Ovary (tissue), 3 donors: ENCODE measurements around the gene UNC13B.
"Not testable (repeated sequence)": the region's sequence is repeated elsewhere in the genome, so short reads cannot be mapped to it uniquely, and the experiment has no call there.

Experiments
- CTCF ChIP-seq, 3 donors: fragments of 450-650 bp in 2 of 3; fragments of 200-600 bp in 1 of 3; IDR thresholded peaks; one replicate each; pipeline versions ENCODE4 v1.5.1 to v1.8.0; 2016 to 2022; ENCODE audit warnings: antibody characterized with exemption in 3 of 3, mild to moderate bottlenecking in 1 of 3
- EP300 ChIP-seq: sonication (generic); formaldehyde crosslinking; IDR thresholded peaks from one replicate; pipeline ENCODE4 v1.6.1; 2017; ENCODE audit warnings: antibody characterized with exemption
- POLR2A ChIP-seq: fragments of 450-650 bp; IDR thresholded peaks from one replicate; pipeline ENCODE4 v1.6.1; 2017; ENCODE audit warnings: antibody characterized with exemption, mild to moderate bottlenecking, moderate library complexity
- donor health status: DM: no; HTN: no; CAD: no.

DNA sequence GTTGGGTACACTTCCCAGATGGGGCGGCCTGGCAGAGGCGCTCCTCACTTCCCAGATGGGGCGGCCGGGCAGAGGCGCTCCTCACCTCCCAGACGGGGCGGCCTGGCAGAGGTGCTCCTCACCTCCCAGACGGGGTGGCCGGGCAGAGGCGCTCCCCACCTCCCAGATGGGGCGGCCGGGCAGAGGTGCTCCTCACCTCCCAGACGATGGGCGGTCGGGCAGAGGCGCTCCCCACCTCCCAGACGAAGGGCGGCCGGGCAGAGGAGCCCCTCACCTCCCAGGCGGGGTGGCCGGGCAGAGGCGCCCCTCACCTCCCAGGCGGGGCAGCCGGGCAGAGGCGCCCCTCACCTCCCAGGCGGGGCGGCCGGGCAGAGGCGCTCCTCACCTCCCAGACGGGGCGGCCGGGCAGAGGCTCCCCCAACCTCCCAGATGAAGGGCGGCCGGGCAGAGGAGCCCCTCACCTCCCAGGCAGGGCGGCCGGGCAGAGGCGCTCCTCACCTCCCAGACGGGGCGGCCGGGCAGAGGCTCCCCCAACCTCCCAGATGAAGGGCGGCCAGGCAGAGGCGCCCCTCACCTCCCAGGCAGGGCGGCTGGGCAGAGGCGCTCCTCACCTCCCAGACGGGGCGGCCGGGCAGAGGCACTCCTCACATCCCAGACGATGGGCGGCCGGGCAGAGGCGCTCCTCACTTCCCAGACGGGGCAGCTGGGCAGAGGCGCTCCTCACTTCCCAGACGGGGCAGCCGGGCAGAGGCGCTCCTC lies 21.4 kb downstream of the UNC13B start:
- TF ChIP-seq CTCF (IDR thresholded peaks at IDR 0.05); EP300; POLR2A: not testable (repeated sequence)
